HEK293T (cell line): ENCODE measurements around the gene FILIP1L.

Experiments
- CTCF ChIA-PET: fragments of 350-600 bp; formaldehyde crosslinking; extraction: SDS; loops from one replicate; lab custom pipeline; 2021; ENCODE audit warnings: antibody characterized with exemption, inconsistent platforms; lab: Yijun Ruan, JAX
- POLR2A ChIA-PET: fragments of 350-600 bp; formaldehyde crosslinking; extraction: SDS; loops from one replicate; lab custom pipeline; 2020; ENCODE audit warnings: antibody characterized with exemption, inconsistent platforms; lab: Yijun Ruan, JAX
- DNase-seq: peaks from one replicate; pipeline ENCODE4 v3.0.0; 2012; ENCODE audit warnings: mixed read lengths; ENCODE audit errors: extremely low spot score
- ARNT ChIP-seq: fragments of 450-650 bp; IDR thresholded peaks from 2 replicates; pipeline ENCODE4 v1.6.1; 2017; ENCODE audit warnings: mild to moderate bottlenecking
- BHLHE40 ChIP-seq: fragments of 450-650 bp; IDR thresholded peaks from 2 replicates; pipeline ENCODE4 v1.6.1; 2016; ENCODE audit warnings: mild to moderate bottlenecking, moderate library complexity, borderline replicate concordance
- CTBP1 ChIP-seq: fragments of 450-650 bp; IDR thresholded peaks from 2 replicates; pipeline ENCODE4 v1.6.1; 2016; ENCODE audit warnings: borderline replicate concordance
- ELF4 ChIP-seq: fragments of 450-650 bp; IDR thresholded peaks from 2 replicates; pipeline ENCODE4 v1.6.1; 2017; ENCODE audit warnings: antibody characterized with exemption
- FOXA1 ChIP-seq: fragments of 450-650 bp; IDR thresholded peaks from 2 replicates; pipeline ENCODE4 v1.6.1; 2016; ENCODE audit warnings: mild to moderate bottlenecking
- FOXK2 ChIP-seq: fragments of 450-650 bp; IDR thresholded peaks from 2 replicates; pipeline ENCODE4 v1.6.1; 2016; ENCODE audit warnings: mild to moderate bottlenecking
- FOXM1 ChIP-seq: fragments of 450-650 bp; IDR thresholded peaks from 2 replicates; pipeline ENCODE4 v1.6.1; 2017; ENCODE audit warnings: mild to moderate bottlenecking, borderline replicate concordance
- HDGF ChIP-seq: fragments of 450-650 bp; IDR thresholded peaks from 2 replicates; pipeline ENCODE4 v1.6.1; 2017; ENCODE audit warnings: antibody characterized with exemption, borderline replicate concordance
- L3MBTL2 ChIP-seq: fragments of 450-650 bp; conservative IDR thresholded peaks from 2 replicates; pipeline ENCODE4 v1.6.1; 2016; ENCODE audit warnings: mild to moderate bottlenecking
- LEF1 ChIP-seq: fragments of 450-650 bp; IDR thresholded peaks from 2 replicates; pipeline ENCODE4 v1.6.1; 2017; ENCODE audit warnings: mild to moderate bottlenecking, borderline replicate concordance
- NFRKB ChIP-seq: fragments of 450-650 bp; IDR thresholded peaks from 2 replicates; pipeline ENCODE4 v1.6.1; 2016; ENCODE audit warnings: mild to moderate bottlenecking, moderate library complexity
- SP1 ChIP-seq: fragments of 450-650 bp; IDR thresholded peaks from 2 replicates; pipeline ENCODE4 v1.6.1; 2017
- SUZ12 ChIP-seq: fragments of 450-650 bp; IDR thresholded peaks from 2 replicates; pipeline ENCODE4 v1.6.1; 2016; ENCODE audit warnings: mild to moderate bottlenecking
- TARDBP ChIP-seq: fragments of 450-650 bp; IDR thresholded peaks from 2 replicates; pipeline ENCODE4 v1.6.1; 2016
- ZNF384 ChIP-seq: fragments of 450-650 bp; IDR thresholded peaks from 2 replicates; pipeline ENCODE4 v1.6.1; 2016
- TF ChIP-seq, protein P1 (sequence below): fragments of 450-650 bp; IDR thresholded peaks from 2 replicates; pipeline ENCODE4 v1.6.1; 2016

FILIP1L gene

DNA sequence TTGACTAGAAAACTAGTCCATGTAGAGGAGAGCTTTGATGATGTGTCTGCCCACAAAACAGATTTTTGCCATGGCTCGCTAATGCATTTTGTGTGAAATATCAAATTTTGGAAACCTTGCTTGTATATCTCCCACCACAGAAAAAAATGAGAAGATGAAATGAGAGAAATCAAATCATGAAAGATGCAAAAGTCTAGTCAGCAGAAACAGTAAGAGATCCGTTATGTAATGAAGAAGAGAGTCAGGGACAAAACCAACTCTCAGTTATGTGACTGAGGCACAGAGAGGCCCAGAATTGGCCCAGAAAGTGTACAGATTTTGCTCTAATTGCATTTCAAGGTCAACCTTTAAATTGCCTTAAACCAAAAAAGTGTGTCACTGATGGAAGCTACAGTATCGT is 107.0 kb downstream of the FILIP1L start:
- no peak for DNase-seq
- CTCF ChIA-PET: no interaction called here
- POLR2A ChIA-PET: no interaction called here
- TF ChIP-seq CTBP1 (no peak), NFRKB (no peak), FOXM1 (no peak), ARNT (no peak), FOXA1 (no peak), ZNF384 (no peak), SUZ12 (no peak)

DNA sequence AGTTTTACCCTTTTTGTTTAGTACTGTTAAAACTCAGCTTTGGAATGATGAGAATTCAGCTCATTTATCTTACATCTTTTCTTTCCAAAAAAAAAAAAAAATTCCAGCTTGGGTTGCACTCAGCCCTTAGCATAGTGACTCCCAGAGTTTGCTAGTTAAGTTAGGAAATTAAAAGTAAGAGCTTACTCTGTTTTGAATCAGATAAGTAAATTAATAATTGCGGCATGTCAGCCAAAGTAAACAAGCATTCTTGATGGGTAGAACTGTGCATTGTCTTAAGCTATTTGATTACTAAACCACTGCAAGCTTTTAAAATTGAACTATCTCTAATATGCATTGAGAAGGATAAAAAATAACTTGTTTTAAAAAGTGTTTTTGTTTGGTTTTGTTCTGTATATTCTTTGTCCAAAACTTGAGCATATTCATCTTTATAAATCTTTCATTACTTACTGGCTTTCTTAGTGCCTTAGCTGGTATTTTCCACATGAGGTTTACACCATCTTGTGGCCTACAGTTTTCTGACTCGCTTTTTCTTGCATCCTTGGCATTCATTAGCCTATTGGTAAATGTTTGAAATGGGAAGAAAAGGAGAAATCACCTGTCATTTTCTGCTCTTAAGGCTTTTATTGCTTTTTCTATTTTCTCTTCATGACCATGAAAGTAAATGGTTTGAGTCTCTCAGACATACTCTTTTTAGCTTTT is 107.6 kb downstream of the FILIP1L start:
- no peak for DNase-seq
- ChIA-PET POLR2A (no interaction called here), CTCF (interaction anchor here (0.6 to 0.8 kb wide), 2 partner anchors 19 to 35 kb away, joined by 3 read pairs; no protein-coding TSS in a partner anchor)
- TF ChIP-seq BHLHE40: no peak
- TF ChIP-seq FOXA1: no peak
- TF ChIP-seq, protein P1, sequence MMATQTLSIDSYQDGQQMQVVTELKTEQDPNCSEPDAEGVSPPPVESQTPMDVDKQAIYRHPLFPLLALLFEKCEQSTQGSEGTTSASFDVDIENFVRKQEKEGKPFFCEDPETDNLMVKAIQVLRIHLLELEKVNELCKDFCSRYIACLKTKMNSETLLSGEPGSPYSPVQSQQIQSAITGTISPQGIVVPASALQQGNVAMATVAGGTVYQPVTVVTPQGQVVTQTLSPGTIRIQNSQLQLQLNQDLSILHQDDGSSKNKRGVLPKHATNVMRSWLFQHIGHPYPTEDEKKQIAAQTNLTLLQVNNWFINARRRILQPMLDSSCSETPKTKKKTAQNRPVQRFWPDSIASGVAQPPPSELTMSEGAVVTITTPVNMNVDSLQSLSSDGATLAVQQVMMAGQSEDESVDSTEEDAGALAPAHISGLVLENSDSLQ: no peak
- TF ChIP-seq ZNF384: no peak
- TF ChIP-seq ELF4: no peak
- TF ChIP-seq SUZ12: no peak
- no peak for TF ChIP-seq SP1
- no peak for TF ChIP-seq ARNT
- TF ChIP-seq TARDBP: no peak
- no peak for TF ChIP-seq LEF1
- TF ChIP-seq FOXK2: no peak
- no peak for TF ChIP-seq L3MBTL2
- no peak for TF ChIP-seq HDGF

DNA sequence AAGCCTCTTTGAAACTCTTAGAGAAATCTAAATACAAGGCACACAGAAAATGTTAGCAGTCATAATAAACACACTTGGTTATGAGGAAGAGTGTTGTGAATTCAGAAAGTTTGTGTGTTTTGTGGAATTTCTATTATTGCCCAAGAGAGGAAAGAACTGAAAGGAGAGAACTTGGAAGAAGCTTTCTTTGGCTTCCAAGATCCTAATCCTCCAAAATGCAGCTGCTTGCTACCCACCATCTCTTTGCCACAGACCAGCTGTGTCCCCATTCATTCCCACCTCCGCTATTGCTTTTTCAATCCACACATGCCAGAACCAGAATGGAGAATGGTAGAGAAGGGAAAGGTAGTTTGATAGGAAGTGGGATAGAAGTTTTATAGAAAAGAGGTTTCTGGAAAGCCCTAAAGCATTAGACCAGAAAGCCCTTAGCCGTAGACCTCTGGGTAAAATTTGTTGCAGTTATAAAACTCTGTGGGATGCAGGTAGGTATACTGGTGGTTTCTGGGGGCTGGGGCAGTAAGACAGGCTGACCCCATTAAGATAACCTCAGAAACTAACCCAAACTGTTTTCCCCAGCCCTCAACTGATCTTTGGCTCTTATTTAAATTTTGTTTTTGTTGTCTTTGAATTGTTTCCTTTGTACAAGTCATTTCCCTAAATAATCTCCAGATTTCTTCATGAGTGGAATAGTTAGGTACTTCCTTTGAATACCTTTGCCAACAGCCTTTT is 108.5 kb downstream of the FILIP1L start:
- CTCF ChIA-PET: no interaction called here

DNA sequence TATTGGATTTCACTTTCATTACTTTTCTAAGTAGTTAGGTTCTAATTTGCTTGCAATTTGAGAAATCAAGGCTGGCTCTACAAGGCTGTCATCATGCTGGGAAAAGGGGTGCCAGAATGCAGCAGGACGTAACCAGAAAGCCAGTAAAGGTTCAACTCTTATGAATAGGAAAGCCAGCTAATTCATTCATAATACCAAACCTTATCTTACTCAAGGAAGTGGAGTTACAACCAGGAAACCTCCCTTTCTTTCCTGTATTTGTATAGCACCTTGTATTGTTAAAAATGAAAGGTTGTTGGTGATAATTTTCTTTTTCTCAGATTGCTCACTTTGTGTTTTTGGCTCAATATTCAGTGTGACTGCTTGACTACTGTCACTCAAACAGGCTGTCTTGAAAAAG is 109.4 kb downstream of the FILIP1L start:
- CTCF ChIA-PET: no interaction called here
- POLR2A ChIA-PET: no interaction called here
- TF ChIP-seq FOXA1 (no peak), FOXM1 (no peak), ELF4 (no peak), ARNT (no peak), LEF1 (no peak), CTBP1 (no peak)
- DNase-seq: no peak

More for the DNA sequence above, 108.5 kb downstream of the FILIP1L start:
- POLR2A ChIA-PET: no interaction called here
- no peak for DNase-seq
- TF ChIP-seq TARDBP (no peak), LEF1 (no peak), FOXM1 (no peak), FOXK2 (no peak)

DNA sequence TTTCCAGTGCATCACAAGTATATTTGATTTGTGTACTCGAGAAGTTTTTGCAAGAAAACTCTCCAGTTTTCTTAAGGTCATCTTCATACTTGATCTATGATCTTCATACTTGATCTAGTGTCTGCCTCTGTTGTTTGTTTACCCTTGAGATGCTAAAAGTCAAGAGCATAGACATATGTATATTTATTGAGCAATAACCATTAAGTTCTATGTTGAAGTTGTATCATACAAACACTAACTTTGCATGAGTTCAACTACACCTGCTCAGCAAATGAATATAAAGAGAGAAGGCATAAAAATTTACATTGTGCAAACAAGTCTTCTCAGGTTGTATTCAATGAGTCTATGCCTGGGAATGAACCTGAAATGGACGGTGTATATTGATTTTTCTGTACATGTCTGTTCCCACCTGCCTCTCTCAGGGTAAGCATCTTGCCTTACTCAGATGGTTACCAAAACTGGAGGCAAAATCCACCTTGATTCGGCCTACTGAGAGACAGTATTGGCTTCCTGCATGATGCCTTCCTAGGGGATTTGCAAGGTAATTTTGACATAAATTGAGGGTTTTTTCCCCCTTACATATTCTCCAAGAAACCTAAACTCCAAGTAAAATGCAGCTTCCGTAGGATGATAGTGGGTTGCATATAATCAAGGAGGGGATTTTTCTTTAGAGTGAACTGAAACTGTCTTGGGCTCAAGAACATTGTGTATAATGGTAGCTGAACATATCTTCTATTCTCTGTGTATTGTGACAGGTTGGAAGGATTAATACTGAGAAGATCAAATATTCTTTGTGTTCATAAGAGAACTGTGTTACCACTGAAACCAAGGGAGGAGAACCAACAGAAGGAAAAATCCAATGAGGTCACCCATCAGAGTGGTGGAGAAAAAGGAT is 110.4 kb downstream of the FILIP1L start:
- no peak for TF ChIP-seq L3MBTL2
- ChIA-PET POLR2A (no interaction called here), CTCF (no interaction called here)
- DNase-seq: no peak

DNA sequence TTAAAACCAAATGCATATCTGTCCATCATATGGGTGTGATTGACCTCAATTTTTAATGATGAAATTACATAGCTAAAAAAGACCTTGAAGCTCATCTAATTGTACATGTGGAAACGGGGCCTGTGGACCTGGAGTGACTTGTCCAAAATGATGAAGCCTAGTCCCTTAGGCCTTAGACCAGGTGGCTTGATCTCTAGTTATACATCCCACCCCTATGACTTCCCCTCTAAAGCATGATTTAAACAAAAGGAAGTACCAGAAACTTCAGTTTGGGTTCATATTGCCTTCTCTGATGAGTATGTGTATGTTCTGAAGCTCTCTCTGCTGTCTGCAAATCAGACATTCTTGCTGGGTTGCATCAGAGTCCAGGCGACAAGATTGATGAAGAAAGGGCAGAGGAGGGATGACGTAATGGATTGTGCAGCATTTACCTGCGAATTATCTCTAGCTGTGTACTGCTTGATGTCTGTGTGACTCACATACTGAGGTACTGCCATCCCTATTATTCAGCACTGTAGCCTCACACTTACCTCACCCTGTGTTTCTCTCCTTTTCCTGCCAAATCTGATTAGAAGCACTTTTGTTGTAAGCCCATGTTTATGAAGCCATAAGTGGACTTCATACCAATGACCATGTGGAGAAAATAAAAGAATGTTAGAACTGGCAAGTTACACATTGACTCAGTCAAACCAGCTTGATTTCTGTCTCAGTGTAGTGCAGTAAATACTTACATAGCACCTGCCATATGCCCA is 111.5 kb downstream of the FILIP1L start:
- TF ChIP-seq, protein P1: peak; percentile 67
- TF ChIP-seq SP1: no peak
- no peak for DNase-seq
- POLR2A ChIA-PET: interaction anchor here (0.8 to 1.1 kb wide), 2 partner anchors 59 to 149 kb away, joined by 3 read pairs; no protein-coding TSS in a partner anchor

More for the DNA sequence above, 111.5 kb downstream of the FILIP1L start:
- CTCF ChIA-PET: no interaction called here
